H9 (cell line): ENCODE measurements around the gene PAX3. TPM values are rescaled to one million over a fixed set of nuclear protein-coding genes. Genes with fewer than 3 reads are reported as not detected.

Experiments used
- DNase-seq: peaks from one replicate; pipeline ENCODE4 v3.0.0-alpha.2; 2017
- H2AFZ ChIP-seq: one replicate; pipeline ENCODE4 v1.6.1; 2013; ENCODE audit warnings: mild to moderate bottlenecking, low read length, control low read depth, moderate library complexity
- H2AK5ac ChIP-seq: 2 replicates; pipeline ENCODE4 v1.6.1; 2013; ENCODE audit warnings: low read length, control low read depth, mixed read lengths; ENCODE audit not compliant: insufficient read length
- H2BK120ac ChIP-seq: one replicate; pipeline ENCODE4 v1.6.1; 2013; ENCODE audit warnings: low read depth, mild to moderate bottlenecking, low read length, control low read depth, inconsistent platforms; ENCODE audit not compliant: poor library complexity, severe bottlenecking
- H2BK12ac ChIP-seq: 2 replicates; pipeline ENCODE4 v1.6.1; 2013; ENCODE audit warnings: low read length, control low read depth, mixed read lengths, low read depth; ENCODE audit not compliant: insufficient read length
- H2BK15ac ChIP-seq: 2 replicates; pipeline ENCODE4 v1.6.1; 2013; ENCODE audit warnings: low read depth, low read length, control low read depth
- H2BK20ac ChIP-seq: one replicate; pipeline ENCODE4 v1.6.1; 2013; ENCODE audit warnings: low read depth, mild to moderate bottlenecking, low read length, control low read depth, inconsistent platforms; ENCODE audit not compliant: poor library complexity, severe bottlenecking
- H2BK5ac ChIP-seq: 2 replicates; pipeline ENCODE4 v1.6.1; 2013; ENCODE audit warnings: low read length, control low read depth, mixed read lengths; ENCODE audit not compliant: insufficient read length
- H3K14ac ChIP-seq: 2 replicates; pipeline ENCODE4 v1.6.1; 2013; ENCODE audit warnings: low read length, control low read depth; ENCODE audit not compliant: insufficient read depth
- H3K18ac ChIP-seq: 2 replicates; pipeline ENCODE4 v1.6.1; 2013; ENCODE audit warnings: low read depth, mild to moderate bottlenecking, mixed read lengths, low read length, control low read depth; ENCODE audit not compliant: insufficient read length
- H3K23ac ChIP-seq: 2 replicates; pipeline ENCODE4 v1.6.1; 2013; ENCODE audit warnings: low read length, control low read depth, mixed read lengths, low read depth; ENCODE audit not compliant: insufficient read length
- H3K23me2 ChIP-seq: 2 replicates; pipeline ENCODE4 v1.6.1; 2013; ENCODE audit warnings: low read depth, mild to moderate bottlenecking, mixed read lengths, low read length, control low read depth; ENCODE audit not compliant: insufficient read length, poor library complexity, severe bottlenecking
- H3K27ac ChIP-seq: 2 replicates; pipeline ENCODE4 v1.5.1; 2013; ENCODE audit warnings: low read length, control low read depth, mixed read lengths, low read depth; ENCODE audit not compliant: insufficient read length
- H3K27me3 ChIP-seq: 2 replicates; pipeline ENCODE4 v1.6.1; 2013; ENCODE audit warnings: low read length, control low read depth, inconsistent platforms; ENCODE audit not compliant: insufficient read depth
- H3K4ac ChIP-seq: 2 replicates; pipeline ENCODE4 v1.6.1; 2013; ENCODE audit warnings: low read depth, mild to moderate bottlenecking, control low read depth, inconsistent platforms, low read length, moderate library complexity
- H3K4me1 ChIP-seq: 2 replicates; pipeline ENCODE4 v1.6.1; 2013; ENCODE audit warnings: low read length, control low read depth, inconsistent platforms; ENCODE audit not compliant: insufficient read depth
- H3K4me2 ChIP-seq: 2 replicates; pipeline ENCODE4 v1.6.1; 2013; ENCODE audit warnings: low read length, control low read depth, mixed read lengths; ENCODE audit not compliant: insufficient read length, insufficient read depth
- H3K56ac ChIP-seq: 2 replicates; pipeline ENCODE4 v1.6.1; 2013; ENCODE audit warnings: low read depth, mild to moderate bottlenecking, mixed read lengths, low read length, control low read depth; ENCODE audit not compliant: insufficient read length
- H3K79me1 ChIP-seq: 2 replicates; pipeline ENCODE4 v1.6.1; 2013; ENCODE audit warnings: low read depth, mild to moderate bottlenecking, moderate library complexity, low read length, control low read depth, inconsistent platforms; ENCODE audit not compliant: insufficient read depth, poor library complexity, severe bottlenecking
- H3K79me2 ChIP-seq: 2 replicates; pipeline ENCODE4 v1.6.1; 2013; ENCODE audit warnings: low read length, control low read depth, inconsistent platforms; ENCODE audit not compliant: insufficient read depth
- H3K9ac ChIP-seq: 2 replicates; pipeline ENCODE4 v1.6.1; 2013; ENCODE audit warnings: low read length, control low read depth, mixed read lengths; ENCODE audit not compliant: insufficient read length; ENCODE audit errors: extremely low read depth
- H3K9me3 ChIP-seq: one replicate; pipeline ENCODE4 v1.6.1; 2013; ENCODE audit warnings: low read depth, low read length, inconsistent platforms; ENCODE audit not compliant: control insufficient read depth
- H3T11ph ChIP-seq: one replicate; pipeline ENCODE4 v1.6.1; 2013; ENCODE audit warnings: mild to moderate bottlenecking, low read length, control low read depth, inconsistent platforms
- H4K20me1 ChIP-seq: one replicate; pipeline ENCODE4 v1.6.1; 2013; ENCODE audit not compliant: control insufficient read depth, insufficient read length, insufficient read depth
- H4K5ac ChIP-seq: 2 replicates; pipeline ENCODE4 v1.6.1; 2013; ENCODE audit warnings: low read depth, mild to moderate bottlenecking, mixed read lengths, low read length, control low read depth; ENCODE audit not compliant: insufficient read length
- H4K8ac ChIP-seq: replicated peaks from 2 replicates; pipeline ENCODE4 v1.6.1; 2013; ENCODE audit warnings: low read length, control low read depth, mixed read lengths, low read depth; ENCODE audit not compliant: insufficient read length
- H4K91ac ChIP-seq: 2 replicates; pipeline ENCODE4 v1.6.1; 2013; ENCODE audit warnings: low read depth, mild to moderate bottlenecking, moderate library complexity, mixed read lengths, low read length, control low read depth; ENCODE audit not compliant: insufficient read length
- H3K27ac Mint-ChIP-seq, 3 experiments: 2 replicates in 2 of 3; 3 replicates in 1 of 3; pipeline ENCODE4 v1.8.0; 2020 to 2021; ENCODE audit warnings: mixed read lengths in 3 of 3, mild to moderate bottlenecking in 1 of 3, moderate library complexity in 1 of 3
- H3K27me3 Mint-ChIP-seq: 2 replicates; pipeline ENCODE4 v1.8.0; 2021; ENCODE audit warnings: low read depth, mild to moderate bottlenecking, moderate library complexity, mixed read lengths
- H3K36me3 Mint-ChIP-seq, 3 experiments: 2 replicates in 2 of 3; 3 replicates in 1 of 3; pipeline ENCODE4 v1.8.0; 2020 to 2021; ENCODE audit warnings: low read depth in 3 of 3, mixed read lengths in 3 of 3; ENCODE audit not compliant: insufficient read depth in 1 of 3
- H3K4me1 Mint-ChIP-seq, 2 experiments: 2 replicates each; pipeline ENCODE4 v1.8.0; 2020; ENCODE audit warnings: mixed read lengths in 2 of 2
- H3K4me3 Mint-ChIP-seq, 2 experiments: 2 replicates in 1 of 2; 3 replicates in 1 of 2; pipeline ENCODE4 v1.8.0; 2020 to 2021; ENCODE audit warnings: mild to moderate bottlenecking in 2 of 2, mixed read lengths in 2 of 2, moderate library complexity in 1 of 2
- H3K9me3 Mint-ChIP-seq, 2 experiments: 2 replicates in 1 of 2; 3 replicates in 1 of 2; pipeline ENCODE4 v1.8.0; 2020; ENCODE audit warnings: mild to moderate bottlenecking in 2 of 2, mixed read lengths in 2 of 2, moderate library complexity in 1 of 2
- CTCF ChIP-seq: fragments of 200-600 bp; sonication (generic); conservative IDR thresholded peaks from 3 replicates; pipeline ENCODE4 v1.8.0; 2021; ENCODE audit warnings: antibody characterized with exemption, mild to moderate bottlenecking
- WGBS: extraction: QIAGEN DNeasy Blood & Tissue Kit; methylation state at CpG from one replicate; pipeline ENCODE4 v1.1.7; 2013; ENCODE audit warnings: missing lambda C conversion rate, low lambda C conversion rate, mixed read lengths; ENCODE audit not compliant: insufficient read length; ENCODE audit errors: extremely low coverage; 5-methylcytosine and 5-hydroxymethylcytosine counted together
- total RNA-seq: library from RNA; stranded (reverse); gene quantifications from 2 replicates; pipeline ENCODE4 v1.2.1, GENCODE V29; 2021

PAX3 gene
- total RNA-seq, 1 experiment from 2014 or later: not detected

GRCh38 chr2:222239945-222240675 lies 58.7 kb downstream of the PAX3 start:
- H3K4me3 Mint-ChIP-seq: peak overlapping the region; percentile 17 to 74
- Histone ChIP-seq H3K79me1 (no peaks in the 10 kb centered on the region), H4K8ac (no peak overlapping the region), H3K14ac (no peak overlapping the region), H4K20me1 (no peaks in the 10 kb centered on the region), H3T11ph (no peak overlapping the region), H3K27me3 (no peaks in the 10 kb centered on the region; the same call in 1 of the 2 replicates), H2BK120ac (no peak overlapping the region), H3K56ac (no peak overlapping the region), H4K5ac (no peak overlapping the region), H3K79me2 (no peaks in the 10 kb centered on the region), H2BK5ac (no peak overlapping the region), H3K27ac (no peak overlapping the region), H3K9ac (no peak overlapping the region), H4K91ac (no peak overlapping the region), H3K23ac (no peak overlapping the region), H2BK20ac (no peak overlapping the region), H3K9me3 (no peaks in the 10 kb centered on the region), H3K4me1 (peaks cover 10% of the 10 kb centered on the region), H2AFZ (no peak overlapping the region), H2BK12ac (no peak overlapping the region), H3K18ac (no peak overlapping the region), H3K4me2 (peak overlapping the region; percentile 14), H3K4ac (no peak overlapping the region), H3K23me2 (no peaks in the 10 kb centered on the region), H2BK15ac (no peak overlapping the region), H2AK5ac (no peak overlapping the region)
- no peaks in the 10 kb centered on the region for H3K9me3 Mint-ChIP-seq
- DNase-seq: peak; percentile 43
- WGBS: no CpG with 5 or more reads among the region's 15 CpGs
- H3K4me1 Mint-ChIP-seq: peaks cover 35 to 47% of the 10 kb centered on the region in 2 experiments
- TF ChIP-seq CTCF: no peak
- H3K27me3 Mint-ChIP-seq: peaks cover 84% of the 10 kb centered on the region
- H3K36me3 Mint-ChIP-seq: no peaks in the 10 kb centered on the region
- no peak overlapping the region for H3K27ac Mint-ChIP-seq
